GM03348 (cell line): ENCODE measurements around the gene ORAI2.
"Not testable (repeated sequence)": the region's sequence is repeated elsewhere in the genome, so short reads cannot be mapped to it uniquely, and the experiment has no call there.

Experiments
- DNase-seq: peaks from one replicate; pipeline ENCODE4 v3.0.0; 2012; ENCODE audit warnings: low spot score

The ORAI2 gene

GRCh38 chr7:102503141-102503540 is 69.8 kb downstream of the ORAI2 start:
- not testable (repeated sequence) for DNase-seq

GRCh38 chr7:102505298-102506185 is 72.2 kb downstream of the ORAI2 start:
- DNase-seq, result not testable (repeated sequence)
